ENCODE data around the gene RCOR2. TPM values are rescaled to one million over a fixed set of nuclear protein-coding genes. Genes with fewer than 3 reads are reported as not detected.

Gene RCOR2
- 1.7 and 3.0 TPM in 2 replicates for total RNA-seq

DNA sequence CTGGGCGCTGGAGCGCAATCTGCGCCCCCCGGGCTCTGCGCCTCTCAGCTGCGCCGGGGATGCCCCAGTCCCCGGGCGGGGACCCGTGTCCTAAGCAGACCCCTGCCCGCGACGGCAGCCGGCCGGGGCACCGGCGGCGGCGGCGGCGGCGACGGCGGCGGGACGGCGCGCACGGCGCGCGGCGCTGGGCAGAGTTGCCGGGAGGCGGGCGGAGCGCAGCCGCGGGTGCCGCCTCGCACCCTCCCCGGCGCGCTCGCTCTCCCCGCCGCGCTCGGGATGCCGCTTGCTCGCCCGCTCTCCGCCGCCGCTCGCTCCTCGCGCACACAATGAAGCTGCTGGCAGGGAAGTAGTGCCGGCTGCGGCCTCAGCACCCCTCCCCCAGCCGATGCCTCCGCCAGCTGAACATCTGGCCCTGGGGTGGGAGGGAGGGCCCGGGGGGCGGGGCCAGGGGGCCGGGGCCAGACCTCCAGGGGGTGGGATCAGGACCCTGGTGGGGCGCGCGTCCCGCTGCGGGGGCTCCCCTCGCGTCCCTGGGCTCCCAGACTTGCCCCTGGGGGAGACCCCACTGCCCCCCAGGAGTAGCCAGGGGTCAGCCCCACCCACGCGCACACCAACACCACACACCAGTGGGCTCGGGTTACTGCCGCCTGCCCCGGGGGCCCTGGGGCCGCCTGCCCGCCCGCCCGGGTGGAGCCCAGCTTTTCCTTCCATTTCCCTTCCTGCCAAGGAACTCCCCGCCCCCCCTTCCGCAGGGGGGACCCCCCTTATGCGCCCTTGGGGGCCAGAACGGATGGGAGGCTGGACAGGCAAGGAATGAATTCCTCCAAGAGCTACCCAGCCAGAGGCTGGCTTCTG lies at the start of gene RCOR2:
Gene RCOR2, minus strand, starts transcription at position 328 of the 855 bp plus-strand sequence. CDS start 708 bp downstream, outside the sequence.

DNA sequence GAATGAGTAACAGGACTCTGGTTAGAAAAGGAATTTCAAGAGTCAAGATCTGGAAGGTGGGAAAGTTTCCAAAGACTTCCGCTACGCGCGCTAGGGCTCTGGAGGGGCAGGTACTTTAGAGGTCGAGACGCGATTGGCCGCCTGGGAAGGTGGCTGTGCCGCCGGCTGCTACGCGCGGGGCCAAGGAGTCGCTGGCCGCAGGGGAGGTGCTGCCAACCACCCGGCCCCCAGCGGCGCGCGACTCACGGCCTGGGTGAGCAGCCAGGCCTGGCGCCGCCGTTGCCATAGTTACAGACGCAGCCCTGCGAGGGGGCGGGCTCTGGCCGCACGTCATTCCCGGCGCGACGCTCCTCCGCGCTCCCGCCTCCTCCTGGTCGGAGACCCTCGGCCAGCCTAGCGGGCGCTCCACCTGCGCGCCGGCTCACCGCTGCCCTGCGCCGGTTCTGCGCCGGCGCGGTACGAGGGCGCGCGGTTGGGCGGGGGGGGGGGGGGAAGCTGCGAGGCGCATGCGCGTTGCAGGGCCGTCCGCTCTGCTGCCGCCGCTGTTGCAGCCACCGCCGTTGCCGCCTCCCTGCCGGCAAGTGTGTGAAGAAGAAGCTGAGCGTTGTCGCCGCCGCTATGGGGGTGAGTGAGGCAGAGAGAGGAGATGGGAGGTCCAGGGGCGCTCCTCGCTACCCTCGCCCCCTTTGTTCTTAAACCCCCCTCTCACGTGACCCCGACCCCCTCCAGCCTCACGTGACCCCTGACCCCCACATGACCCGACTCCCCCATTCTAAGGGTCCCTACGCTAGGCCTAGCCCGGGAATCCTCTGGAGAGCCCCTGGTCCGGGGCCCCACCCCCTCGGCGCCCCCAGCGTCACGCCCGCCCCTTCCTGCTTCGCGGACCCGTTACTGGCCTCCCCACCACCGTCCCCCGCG lies 21.8 kb upstream of the RCOR2 start, which contains the start of gene NAA40:
Gene NAA40, plus strand, starts transcription at position 524 of the 918 bp plus-strand sequence. Its CDS starts 95 bp downstream, at position 619.

Other genes starting within 250 kb of the RCOR2 start
- 84.5 and 94.5 TPM in 2 replicates for gene ATL3, start 245.8 kb downstream of the RCOR2 start, total RNA-seq
- gene RTN3, start 235.7 kb downstream of the RCOR2 start, total RNA-seq, result 85.1 and 103 TPM in 2 replicates
- 12.1 and 13.3 TPM in 2 replicates for gene ZFTA, start 148.4 kb downstream of the RCOR2 start, total RNA-seq
- 17.7 and 26.2 TPM in 2 replicates for gene SPINDOC, start 103.7 kb downstream of the RCOR2 start, total RNA-seq
- 14.7 and 15.8 TPM in 2 replicates for gene MARK2, start 78.1 kb downstream of the RCOR2 start, total RNA-seq
- 7.2 and 17.5 TPM in 2 replicates for gene NAA40, start 21.8 kb upstream of the RCOR2 start, total RNA-seq
- gene COX8A, start 57.5 kb upstream of the RCOR2 start, total RNA-seq, result 673 and 820 TPM in 2 replicates
- 111 and 116 TPM in 2 replicates for gene OTUB1, start 69.3 kb upstream of the RCOR2 start, total RNA-seq
- under 0.01 TPM in 1 of 2 replicates, not detected in the other for gene FLRT1, start 118.8 kb upstream of the RCOR2 start, total RNA-seq
- 9.5 and 11.9 TPM in 2 replicates for gene MACROD1, start 248.9 kb upstream of the RCOR2 start, total RNA-seq

Measured in myometrial cell (primary cell).